Aorta (tissue), 5 donors: ENCODE measurements around the gene LPCAT1. TPM values are rescaled to one million over a fixed set of nuclear protein-coding genes. Genes with fewer than 3 reads are reported as not detected.

ENCODE experiments used
- ATAC-seq: fragments of 200-7000 bp; cut with Tn5 transposase; one replicate; pipeline ENCODE4 v1.9.1; 2022; ENCODE audit warnings: moderate library complexity; ENCODE audit not compliant: low FRiP score
- DNase-seq, 2 donors: peaks; one replicate each; pipeline ENCODE4 v3.0.0-alpha.2; 2020
- H3K27ac ChIP-seq, 2 donors: one replicate each; pipeline ENCODE4 v1.5.1; 2013; ENCODE audit warnings: low read length in 2 of 2, mild to moderate bottlenecking in 2 of 2, moderate library complexity in 2 of 2, control low read depth in 1 of 2, inconsistent platforms in 1 of 2, low read depth in 1 of 2
- H3K27me3 ChIP-seq, 2 donors: one replicate each; pipeline ENCODE4 v1.6.1; 2013; ENCODE audit warnings: control low read depth in 1 of 2, low read length in 1 of 2, mild to moderate bottlenecking in 1 of 2, moderate library complexity in 1 of 2; ENCODE audit not compliant: insufficient read depth in 2 of 2, control insufficient read depth in 1 of 2
- H3K36me3 ChIP-seq, 2 donors: one replicate each; pipeline ENCODE4 v1.6.1; 2013; ENCODE audit warnings: control low read depth in 1 of 2, low read length in 1 of 2, mild to moderate bottlenecking in 1 of 2; ENCODE audit not compliant: insufficient read depth in 2 of 2, control insufficient read depth in 1 of 2
- H3K4me1 ChIP-seq, 2 donors: one replicate each; pipeline ENCODE4 v1.6.1; 2013; ENCODE audit warnings: low read length in 2 of 2, control low read depth in 1 of 2, mild to moderate bottlenecking in 1 of 2, moderate library complexity in 1 of 2; ENCODE audit not compliant: insufficient read depth in 2 of 2, control insufficient read depth in 1 of 2
- H3K4me3 ChIP-seq, 2 donors: one replicate each; pipeline ENCODE4 v1.5.1; 2013; ENCODE audit warnings: low read length in 2 of 2, control low read depth in 1 of 2, mild to moderate bottlenecking in 1 of 2
- H3K9me3 ChIP-seq: one replicate; pipeline ENCODE4 v1.6.1; 2013; ENCODE audit warnings: mild to moderate bottlenecking, low read length; ENCODE audit not compliant: control insufficient read depth
- WGBS, 2 donors: extraction: QIAGEN DNeasy Blood & Tissue Kit; methylation state at CpG; one replicate each; pipeline ENCODE4 v1.1.7; 2013; 5-methylcytosine and 5-hydroxymethylcytosine counted together
- intact Hi-C, 2 donors: fragments of 100-400 bp; cut with DNase I; formaldehyde crosslinking; loops; one replicate each; pipeline versions ENCODE4 v1.14.2 to v1.15.0; 2022
- polyA plus RNA-seq, 2 donors: library from polyadenylated mRNA; stranded (reverse); fragments of 200-250 nt; gene quantifications; one replicate each; pipeline ENCODE4 v1.2.3, GENCODE V29; 2013
- total RNA-seq, 2 donors: library from RNA; stranded (reverse); fragmentation: NEBNext Ultra II Directional; extraction: Animal tissue kit (Norgen Biotek cat#: 25700); gene quantifications; one replicate each; pipeline ENCODE4 v1.2.1, GENCODE V29; 2021
- donor health status: healthy with polysubstance abuse.
- donor health status: Bipolar disorder and iron deficiency.
- donor health status: DM: no; HTN: no; CAD: no.
- donor health status: DM: no; HTN: no; CAD: no.
- donor health status: DM: yes; HTN: yes; CAD: no.

The LPCAT1 gene
- total and polyA plus RNA-seq, 4 donors: 6.4 to 68.7 (median 36.4) TPM

DNA sequence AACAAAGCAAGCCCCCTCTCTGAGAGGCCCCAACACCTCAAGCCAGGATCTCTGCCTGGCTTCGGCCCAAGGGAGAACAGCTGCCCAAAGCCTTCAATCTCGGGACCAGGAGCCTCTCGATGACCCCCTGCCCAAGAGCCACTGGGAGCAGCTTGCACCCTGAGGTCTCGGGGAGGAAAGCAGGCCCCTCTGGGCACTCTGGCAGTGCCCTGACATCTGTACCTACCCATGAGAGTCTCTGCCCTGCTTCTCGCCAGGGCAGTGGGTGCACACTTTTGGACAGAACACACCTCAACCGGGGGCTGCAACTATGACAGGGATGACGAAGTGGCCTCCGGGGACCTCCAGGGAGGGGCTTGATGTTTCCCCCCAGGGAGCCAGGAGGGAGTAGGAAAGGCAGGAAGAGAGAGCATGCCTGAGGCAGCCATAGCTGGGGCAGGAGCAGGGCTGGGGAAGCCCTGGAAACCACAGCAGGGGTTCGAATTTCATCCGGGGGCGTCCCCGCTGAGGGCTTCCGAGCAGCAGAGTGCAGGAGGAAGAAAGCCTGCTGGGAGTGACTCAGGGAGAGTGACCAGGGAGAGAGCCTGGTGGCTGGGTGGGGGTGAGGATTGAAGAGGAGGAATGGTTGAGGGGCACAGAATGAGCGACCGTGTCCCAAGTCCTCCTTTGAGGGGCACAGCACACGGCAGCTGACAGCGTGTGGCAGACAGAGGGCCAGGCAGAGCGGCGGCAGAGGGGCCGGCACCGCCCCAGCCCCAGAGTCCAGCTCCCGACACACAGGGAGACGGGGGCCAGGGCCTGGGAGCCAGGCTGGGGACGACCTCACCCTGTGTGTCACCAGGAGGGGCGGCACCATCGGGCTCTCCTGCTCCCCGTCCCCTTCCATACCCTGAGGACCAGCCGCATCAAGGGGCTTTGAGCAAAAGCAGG lies 1.8 kb downstream of the LPCAT1 start:
- no peaks in the 10 kb centered on the region for H3K4me1 ChIP-seq
- peak overlapping the region in 1 of 2 donors; percentile 100 for H3K4me3 ChIP-seq
- WGBS, 2 donors: 51 to 55% methylated on average over 23 to 28 of the region's 28 CpGs
- no peak overlapping the region for H3K27ac ChIP-seq
- H3K27me3 ChIP-seq: no peaks in the 10 kb centered on the region
- peak; percentile 52 to 77 for DNase-seq
- H3K9me3 ChIP-seq: no peaks in the 10 kb centered on the region
- H3K36me3 ChIP-seq: no peaks in the 10 kb centered on the region
- ATAC-seq: no peak
- intact Hi-C loops: loop anchor here in 1 of 2 donors (5.0 to 10.0 kb wide), 2 partner anchors 70 to 177 kb away; partner anchors contain the start of gene CLPTM1L

GRCh38 chr5:1520791-1521453 lies 2.8 kb downstream of the LPCAT1 start:
- intact Hi-C loops: loop anchor here in 1 of 2 donors (5.0 to 10.0 kb wide), 2 partner anchors 71 to 176 kb away; partner anchors contain the start of gene CLPTM1L
- DNase-seq (peak in 1 of 2 donors; percentile 37), ATAC-seq (no peak)
- no peaks in the 10 kb centered on the region for H3K36me3 ChIP-seq
- 95 to 96% methylated on average over 13 of the region's 13 CpGs for WGBS, 2 donors
- no peaks in the 10 kb centered on the region for H3K4me1 ChIP-seq
- no peaks in the 10 kb centered on the region for H3K27me3 ChIP-seq
- no peak overlapping the region for H3K27ac ChIP-seq
- H3K4me3 ChIP-seq: no peak overlapping the region
- H3K9me3 ChIP-seq: no peaks in the 10 kb centered on the region

- Histone ChIP-seq H3K27me3 (no peaks in the 10 kb centered on the region), H3K9me3 (no peaks in the 10 kb centered on the region), H3K4me1 (no peaks in the 10 kb centered on the region), H3K27ac (no peak overlapping the region), H3K36me3 (no peaks in the 10 kb centered on the region), H3K4me3 (no peak overlapping the region)
- intact Hi-C loops: loop anchor here in 1 of 2 donors (5.0 to 10.0 kb wide), 2 partner anchors 73 to 175 kb away; partner anchors contain the start of gene CLPTM1L
- 91 to 92% methylated on average over 12 of the region's 12 CpGs for WGBS, 2 donors
- no peak for ATAC-seq
- peak; percentile 41 to 53 for DNase-seq
These were observed 4.0 kb downstream of the LPCAT1 start for GRCh38 chr5:1519631-1520210.

- intact Hi-C loops: no loop called here
- H3K4me3 ChIP-seq: no peak overlapping the region
- ATAC-seq (no peak), DNase-seq (peak; percentile 63 to 75)
- WGBS, 2 donors: 86 to 88% methylated on average over 20 of the region's 20 CpGs
- no peaks in the 10 kb centered on the region for H3K27me3 ChIP-seq
- H3K4me1 ChIP-seq: no peaks in the 10 kb centered on the region
- no peaks in the 10 kb centered on the region for H3K9me3 ChIP-seq
- no peak overlapping the region for H3K27ac ChIP-seq
- no peaks in the 10 kb centered on the region for H3K36me3 ChIP-seq
These were observed 5.9 kb downstream of the LPCAT1 start for GRCh38 chr5:1517838-1518237.

DNA sequence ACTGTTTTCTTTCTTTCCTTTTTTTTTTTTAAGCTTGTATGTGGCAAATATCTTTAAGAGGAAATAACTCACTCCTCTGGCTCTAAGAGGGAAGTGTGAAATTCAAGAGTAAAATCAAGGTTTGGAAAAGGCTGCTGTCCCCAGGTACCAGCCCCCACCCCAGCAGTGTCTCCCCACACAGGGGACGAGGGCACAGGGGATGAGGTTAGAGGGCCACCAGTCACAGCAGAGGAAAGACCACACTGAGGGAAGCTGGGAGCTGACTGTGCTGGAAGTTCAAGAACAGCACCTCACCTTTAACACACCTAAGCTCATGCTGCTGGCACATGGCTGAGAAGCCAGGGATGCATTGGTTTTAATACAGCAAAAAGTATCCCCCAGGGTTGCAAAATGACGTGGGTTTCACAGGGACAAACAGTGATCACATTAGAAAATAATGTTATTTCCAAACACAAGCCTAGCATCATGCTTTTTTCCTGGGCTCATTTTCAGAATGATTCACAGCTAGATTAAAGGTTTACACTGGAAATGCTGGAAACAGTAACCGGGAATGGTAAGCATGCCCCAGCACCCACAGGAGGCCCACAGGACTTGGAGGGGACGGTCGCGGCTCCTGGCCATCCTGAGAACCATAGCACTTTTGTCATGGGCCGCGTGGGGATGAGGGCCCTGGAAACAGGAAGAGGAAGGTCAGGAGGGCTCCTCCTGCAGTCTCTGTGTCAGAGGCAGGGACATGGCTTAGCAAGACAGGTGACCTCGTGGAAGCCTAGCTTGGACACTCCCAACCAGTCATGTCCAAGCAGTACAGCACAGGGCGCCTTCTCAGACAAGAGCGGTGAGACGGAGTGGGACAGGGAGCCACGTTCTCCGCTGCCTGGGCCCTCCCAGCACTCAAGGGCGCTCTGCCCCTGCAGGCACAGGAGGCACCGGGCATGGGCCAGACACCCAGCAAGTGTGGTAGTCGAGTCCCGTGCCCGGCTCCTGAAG lies 6.9 kb downstream of the LPCAT1 start:
- Histone ChIP-seq H3K4me1 (no peaks in the 10 kb centered on the region), H3K9me3 (no peaks in the 10 kb centered on the region), H3K27ac (no peak overlapping the region), H3K27me3 (no peaks in the 10 kb centered on the region), H3K4me3 (no peak overlapping the region), H3K36me3 (no peaks in the 10 kb centered on the region)
- intact Hi-C loops: no loop called here
- ATAC-seq (no peak), DNase-seq (peak; percentile 53 to 76)
- WGBS, 2 donors: 74 to 79% methylated on average over 19 of the region's 19 CpGs

GRCh38 chr5:1515921-1516571 lies 7.7 kb downstream of the LPCAT1 start:
- no peaks in the 10 kb centered on the region for H3K9me3 ChIP-seq
- no peaks in the 10 kb centered on the region for H3K4me1 ChIP-seq
- no peaks in the 10 kb centered on the region for H3K36me3 ChIP-seq
- DNase-seq (peak; percentile 32 to 47), ATAC-seq (no peak)
- intact Hi-C loops: no loop called here
- H3K27me3 ChIP-seq: no peaks in the 10 kb centered on the region
- 82 to 86% methylated on average over 8 of the region's 8 CpGs for WGBS, 2 donors
- H3K27ac ChIP-seq: no peak overlapping the region
- no peak overlapping the region for H3K4me3 ChIP-seq

DNA sequence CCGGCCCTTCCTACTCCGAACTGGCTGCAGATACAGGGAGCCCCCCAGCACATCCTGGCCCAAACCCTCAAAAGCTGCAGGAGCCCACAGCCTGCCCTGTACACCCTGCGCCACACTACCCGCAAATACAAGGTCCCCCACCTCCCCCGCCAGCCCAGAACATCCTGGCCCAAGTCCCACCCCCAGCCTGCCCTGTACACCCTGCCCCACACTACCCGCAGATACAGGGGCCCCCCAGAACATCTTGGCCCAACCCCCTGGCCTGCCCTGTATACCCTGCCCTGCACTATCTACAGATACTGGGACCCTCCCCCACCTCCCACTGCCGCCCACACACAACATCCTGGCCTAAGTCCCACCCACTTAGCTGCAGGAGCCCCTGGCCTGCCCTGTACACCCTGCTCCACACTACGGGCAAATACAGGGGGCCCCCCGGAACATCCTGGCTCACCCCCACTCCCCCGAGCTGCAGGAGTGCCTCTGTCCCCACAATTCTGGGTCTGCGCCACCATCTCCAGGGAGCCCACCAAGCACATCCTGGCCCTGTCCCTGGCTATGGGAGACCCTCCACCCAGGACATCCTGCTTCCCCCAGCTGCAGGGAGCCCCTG lies 8.3 kb downstream of the LPCAT1 start:
- ATAC-seq (no peak), DNase-seq (peak; percentile 41 to 67)
- 84 to 86% methylated on average over 11 of the region's 11 CpGs for WGBS, 2 donors
- H3K36me3 ChIP-seq: no peaks in the 10 kb centered on the region
- no peak overlapping the region for H3K4me3 ChIP-seq
- H3K27ac ChIP-seq: no peak overlapping the region
- intact Hi-C loops: no loop called here
- H3K9me3 ChIP-seq: no peaks in the 10 kb centered on the region
- no peaks in the 10 kb centered on the region for H3K27me3 ChIP-seq
- no peaks in the 10 kb centered on the region for H3K4me1 ChIP-seq
